Measurements from ENCODE around the gene ARHGAP9.

Gene ARHGAP9

GRCh38 chr12:57469296-57470164 is 10.1 kb downstream of the ARHGAP9 start:
- DNase-seq (ENCODE audit: low read depth), result no peak
- no peak overlapping the region for H3K4me3 ChIP-seq (ENCODE audit: low read depth, low read length)
- TF ChIP-seq CTCF (conservative IDR thresholded peaks at IDR 0.05; ENCODE audit: low read depth, low read length), result no peak

DNA sequence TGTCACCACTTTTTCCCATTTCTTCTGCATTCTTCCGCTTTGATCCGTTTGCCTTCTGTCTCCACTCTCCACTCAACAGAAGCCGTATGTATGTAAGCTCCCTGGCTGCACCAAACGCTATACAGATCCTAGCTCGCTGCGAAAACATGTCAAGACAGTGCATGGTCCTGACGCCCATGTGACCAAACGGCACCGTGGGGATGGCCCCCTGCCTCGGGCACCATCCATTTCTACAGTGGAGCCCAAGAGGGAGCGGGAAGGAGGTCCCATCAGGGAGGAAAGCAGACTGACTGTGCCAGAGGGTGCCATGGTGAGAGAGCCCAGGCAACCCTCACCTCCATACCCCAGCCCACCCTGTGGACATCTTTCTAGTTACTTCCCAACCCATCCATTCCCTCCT is 11.8 kb downstream of the ARHGAP9 start:
- DNase-seq (ENCODE audit: low read depth), result no peak
- H3K4me3 ChIP-seq (ENCODE audit: low read depth, low read length), result no peak overlapping the region
- no peak for TF ChIP-seq CTCF (conservative IDR thresholded peaks at IDR 0.05; ENCODE audit: low read depth, low read length)

DNA sequence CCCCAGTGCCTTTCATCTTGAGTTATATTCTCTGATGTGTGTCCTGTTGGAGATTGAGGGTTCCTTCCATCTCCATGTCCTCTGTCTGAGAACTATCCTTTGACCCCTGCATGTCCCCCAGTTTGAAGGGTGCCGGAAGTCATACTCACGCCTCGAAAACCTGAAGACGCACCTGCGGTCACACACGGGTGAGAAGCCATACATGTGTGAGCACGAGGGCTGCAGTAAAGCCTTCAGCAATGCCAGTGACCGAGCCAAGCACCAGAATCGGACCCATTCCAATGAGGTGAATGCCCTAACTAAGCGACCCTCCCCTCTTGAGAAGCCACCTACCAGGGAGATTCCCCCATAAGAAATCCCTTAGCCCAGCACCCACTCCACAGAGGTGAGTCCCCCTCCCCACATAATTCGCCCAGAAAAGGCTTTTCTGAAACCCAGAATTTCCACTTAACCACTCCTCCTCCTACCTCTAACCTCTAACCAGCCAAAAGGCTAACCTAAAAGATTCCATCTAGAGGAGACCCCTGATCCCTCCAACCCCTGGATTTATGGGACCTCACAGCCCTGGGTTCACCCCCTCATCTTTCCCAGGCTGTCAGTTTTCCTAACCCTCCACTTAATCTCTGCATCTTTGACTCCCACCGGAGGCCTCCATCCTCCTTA is 12.3 kb downstream of the ARHGAP9 start:
- no peak for TF ChIP-seq CTCF (conservative IDR thresholded peaks at IDR 0.05; ENCODE audit: low read depth, low read length)
- H3K4me3 ChIP-seq (ENCODE audit: low read depth, low read length), result no peak overlapping the region
- DNase-seq (ENCODE audit: low read depth), result no peak

DNA sequence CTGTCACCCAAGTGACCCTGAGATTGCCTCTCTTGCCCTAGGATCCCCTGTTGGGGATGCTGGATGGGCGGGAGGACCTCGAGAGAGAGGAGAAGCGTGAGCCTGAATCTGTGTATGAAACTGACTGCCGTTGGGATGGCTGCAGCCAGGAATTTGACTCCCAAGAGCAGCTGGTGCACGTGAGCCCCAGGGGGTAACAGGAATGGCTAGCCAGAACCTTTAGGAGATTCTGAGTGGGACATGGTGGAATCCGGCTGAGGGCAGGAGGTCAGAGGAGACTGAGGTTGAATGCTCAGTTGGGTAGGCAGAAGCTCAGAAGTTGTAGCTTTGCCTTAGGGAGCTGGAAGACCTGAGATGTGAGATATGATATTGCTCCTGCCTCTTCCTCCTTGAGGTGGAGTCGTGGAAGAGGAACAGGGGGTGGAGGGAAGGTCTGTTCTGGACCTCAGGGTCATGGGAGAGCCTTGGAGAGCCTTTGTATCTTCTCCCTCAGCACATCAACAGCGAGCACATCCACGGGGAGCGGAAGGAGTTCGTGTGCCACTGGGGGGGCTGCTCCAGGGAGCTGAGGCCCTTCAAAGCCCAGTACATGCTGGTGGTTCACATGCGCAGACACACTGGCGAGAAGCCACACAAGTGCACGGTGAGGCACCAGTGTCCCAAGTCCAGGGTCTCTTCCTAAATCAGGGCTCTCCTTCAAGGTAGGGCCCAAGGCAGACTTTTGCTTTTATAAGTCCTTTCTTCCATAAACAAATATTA is 13.7 kb downstream of the ARHGAP9 start:
- no peak for TF ChIP-seq CTCF (conservative IDR thresholded peaks at IDR 0.05; ENCODE audit: low read depth, low read length)
- no peak overlapping the region for H3K4me3 ChIP-seq (ENCODE audit: low read depth, low read length)
- DNase-seq (ENCODE audit: low read depth), result no peak

- no peak overlapping the region for H3K4me3 ChIP-seq (ENCODE audit: low read depth, low read length)
- no peak for DNase-seq (ENCODE audit: low read depth)
- TF ChIP-seq CTCF (conservative IDR thresholded peaks at IDR 0.05; ENCODE audit: low read depth, low read length), result no peak
Observed at GRCh38 chr12:57465030-57465746, 14.5 kb downstream of the ARHGAP9 start.

DNA sequence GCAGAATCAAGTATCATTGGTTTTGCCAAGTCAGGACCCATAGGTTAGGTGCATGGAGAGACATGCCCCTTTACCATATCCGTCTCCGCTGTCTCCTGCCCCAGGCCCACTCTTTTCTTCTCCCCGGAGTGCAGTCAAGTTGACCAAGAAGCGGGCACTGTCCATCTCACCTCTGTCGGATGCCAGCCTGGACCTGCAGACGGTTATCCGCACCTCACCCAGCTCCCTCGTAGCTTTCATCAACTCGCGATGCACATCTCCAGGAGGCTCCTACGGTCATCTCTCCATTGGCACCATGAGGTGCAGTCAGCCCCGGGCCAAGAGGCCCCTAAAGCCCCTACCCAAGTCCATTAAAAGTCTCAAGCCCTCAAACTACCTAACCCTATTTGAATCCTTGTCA is 15.1 kb downstream of the ARHGAP9 start:
- TF ChIP-seq CTCF (conservative IDR thresholded peaks at IDR 0.05; ENCODE audit: low read depth, low read length), result no peak
- no peak for DNase-seq (ENCODE audit: low read depth)

More for the DNA sequence above, 15.1 kb downstream of the ARHGAP9 start:
- no peak overlapping the region for H3K4me3 ChIP-seq (ENCODE audit: low read depth, low read length)

All from choroid plexus epithelial cell (primary cell).